Karpas-422 (cell line): ENCODE measurements around the gene COL6A1. TPM values are rescaled to one million over a fixed set of nuclear protein-coding genes. Genes with fewer than 3 reads are reported as not detected.

ENCODE experiments used
- DNase-seq: peaks from one replicate; pipeline ENCODE4 v3.0.0-alpha.2; 2015
- H2AFZ ChIP-seq: fragments of 200-600 bp; sonication (generic); 2 replicates; pipeline ENCODE4 v1.6.1; 2014; ENCODE audit warnings: antibody characterized with exemption, low read length, mixed read lengths
- H3K27ac ChIP-seq: fragments of 200-600 bp; sonication (generic); 2 replicates; pipeline ENCODE4 v1.5.1; 2014; ENCODE audit warnings: mild to moderate bottlenecking, low read length, moderate library complexity
- H3K27me3 ChIP-seq: fragments of 200-600 bp; sonication (generic); 2 replicates; pipeline ENCODE4 v1.6.1; 2014; ENCODE audit warnings: low read length, mixed read lengths
- H3K36me3 ChIP-seq: fragments of 200-600 bp; sonication (generic); 2 replicates; pipeline ENCODE4 v1.6.1; 2014; ENCODE audit warnings: low read length, mixed read lengths; ENCODE audit not compliant: insufficient read depth
- H3K4me1 ChIP-seq: fragments of 200-600 bp; sonication (generic); 2 replicates; pipeline ENCODE4 v1.6.1; 2014; ENCODE audit warnings: mild to moderate bottlenecking, low read length, mixed read lengths
- H3K4me2 ChIP-seq: fragments of 200-600 bp; sonication (generic); 2 replicates; pipeline ENCODE4 v1.6.1; 2014; ENCODE audit warnings: low read length, low read depth, mild to moderate bottlenecking; ENCODE audit not compliant: poor library complexity, severe bottlenecking
- H3K4me3 ChIP-seq: fragments of 200-600 bp; sonication (generic); 2 replicates; pipeline ENCODE4 v1.5.1; 2014; ENCODE audit warnings: mild to moderate bottlenecking, antibody characterized with exemption, low read length, mixed read lengths
- H3K79me2 ChIP-seq: fragments of 200-600 bp; sonication (generic); 2 replicates; pipeline ENCODE4 v1.6.1; 2014; ENCODE audit warnings: mild to moderate bottlenecking, low read length, mixed read lengths
- H3K9ac ChIP-seq: fragments of 200-600 bp; sonication (generic); 2 replicates; pipeline ENCODE4 v1.6.0; 2014; ENCODE audit warnings: low read length
- H3K9me2 ChIP-seq: fragments of 200-600 bp; sonication (generic), shearing (Covaris generic); replicated peaks from 2 replicates; pipeline ENCODE4 v1.6.0; 2014; ENCODE audit warnings: mild to moderate bottlenecking, low read length, moderate library complexity; ENCODE audit not compliant: insufficient read depth
- H3K9me3 ChIP-seq: fragments of 300-700, 200-600 bp; sonication (generic); 2 replicates; pipeline ENCODE4 v1.6.1; 2014; ENCODE audit warnings: low read length, mixed read lengths
- H4K20me1 ChIP-seq: fragments of 200-600 bp; sonication (generic); 2 replicates; pipeline ENCODE4 v1.6.1; 2014; ENCODE audit warnings: mild to moderate bottlenecking, antibody characterized with exemption, low read length, low read depth; ENCODE audit not compliant: insufficient read depth
- total RNA-seq: library from RNA; depleted of rRNA; stranded (reverse); fragments of >200 nt; shearing (Covaris generic); gene quantifications from 2 replicates; pipeline ENCODE4 v1.2.3, GENCODE V29; 2014; ENCODE audit warnings: low replicate concordance

The COL6A1 gene
- total RNA-seq, 1 experiment from 2014 or later: not detected

GRCh38 chr21:45938811-45939520 is 42.6 kb upstream of the COL6A1 start:
- no peaks in the 10 kb centered on the region for H3K9me3 ChIP-seq
- no peaks in the 10 kb centered on the region for H3K79me2 ChIP-seq
- H4K20me1 ChIP-seq: 0 out of 2 replicates have a peak, but pooled peaks cover 2% of the 10 kb centered on the region
- H3K27me3 ChIP-seq: no peaks in the 10 kb centered on the region
- H3K27ac ChIP-seq: no peak overlapping the region
- no peak overlapping the region for H3K4me2 ChIP-seq
- no peaks in the 10 kb centered on the region for H3K9me2 ChIP-seq
- no peak for DNase-seq
- H3K9ac ChIP-seq: no peak overlapping the region
- H3K4me3 ChIP-seq: no peak overlapping the region
- H2AFZ ChIP-seq: no peak overlapping the region
- no peaks in the 10 kb centered on the region for H3K4me1 ChIP-seq
- no peaks in the 10 kb centered on the region for H3K36me3 ChIP-seq

- Histone ChIP-seq H3K27me3 (no peaks in the 10 kb centered on the region), H3K4me3 (no peak overlapping the region), H4K20me1 (0 out of 2 replicates have a peak, but pooled peaks cover 2% of the 10 kb centered on the region), H3K9me2 (no peaks in the 10 kb centered on the region), H3K36me3 (no peaks in the 10 kb centered on the region), H3K9me3 (no peaks in the 10 kb centered on the region), H3K79me2 (no peaks in the 10 kb centered on the region), H3K27ac (no peak overlapping the region), H3K9ac (no peak overlapping the region), H2AFZ (no peak overlapping the region), H3K4me2 (no peak overlapping the region), H3K4me1 (no peaks in the 10 kb centered on the region)
- DNase-seq: no peak
Observed at GRCh38 chr21:45939521-45940045, 42.0 kb upstream of the COL6A1 start.

- no peaks in the 10 kb centered on the region for H3K27me3 ChIP-seq
- no peaks in the 10 kb centered on the region for H3K79me2 ChIP-seq
- DNase-seq: no peak
- H3K9me3 ChIP-seq: no peaks in the 10 kb centered on the region
- no peak overlapping the region for H3K9ac ChIP-seq
- H3K4me1 ChIP-seq: no peaks in the 10 kb centered on the region
- H4K20me1 ChIP-seq: 0 out of 2 replicates have a peak, but pooled peaks cover 2% of the 10 kb centered on the region
- H3K36me3 ChIP-seq: no peaks in the 10 kb centered on the region
- H3K27ac ChIP-seq: no peak overlapping the region
- H3K4me2 ChIP-seq: no peak overlapping the region
- H2AFZ ChIP-seq: no peak overlapping the region
- no peaks in the 10 kb centered on the region for H3K9me2 ChIP-seq
- H3K4me3 ChIP-seq: no peak overlapping the region
Observed at GRCh38 chr21:45940091-45940490, 41.5 kb upstream of the COL6A1 start.

GRCh38 chr21:45940621-45941337 is 40.8 kb upstream of the COL6A1 start:
- Histone ChIP-seq H2AFZ (no peak overlapping the region), H3K4me2 (no peak overlapping the region), H3K4me1 (no peaks in the 10 kb centered on the region), H3K36me3 (no peaks in the 10 kb centered on the region), H3K9ac (no peak overlapping the region), H3K9me2 (no peaks in the 10 kb centered on the region), H3K79me2 (no peaks in the 10 kb centered on the region), H4K20me1 (0 out of 2 replicates have a peak, but pooled peaks cover 2% of the 10 kb centered on the region), H3K27ac (no peak overlapping the region), H3K4me3 (no peak overlapping the region), H3K9me3 (no peaks in the 10 kb centered on the region), H3K27me3 (no peaks in the 10 kb centered on the region)
- no peak for DNase-seq

- H2AFZ ChIP-seq: no peak overlapping the region
- H3K4me3 ChIP-seq: no peak overlapping the region
- H3K79me2 ChIP-seq: no peaks in the 10 kb centered on the region
- no peak for DNase-seq
- no peak overlapping the region for H3K27ac ChIP-seq
- H3K4me2 ChIP-seq: no peak overlapping the region
- H3K4me1 ChIP-seq: no peaks in the 10 kb centered on the region
- no peaks in the 10 kb centered on the region for H3K9me2 ChIP-seq
- H3K9ac ChIP-seq: no peak overlapping the region
- H4K20me1 ChIP-seq: 0 out of 2 replicates have a peak, but pooled peaks cover 2% of the 10 kb centered on the region
- H3K27me3 ChIP-seq: no peaks in the 10 kb centered on the region
- no peaks in the 10 kb centered on the region for H3K36me3 ChIP-seq
- H3K9me3 ChIP-seq: no peaks in the 10 kb centered on the region
Observed at GRCh38 chr21:45941338-45941710, 40.2 kb upstream of the COL6A1 start.

DNA sequence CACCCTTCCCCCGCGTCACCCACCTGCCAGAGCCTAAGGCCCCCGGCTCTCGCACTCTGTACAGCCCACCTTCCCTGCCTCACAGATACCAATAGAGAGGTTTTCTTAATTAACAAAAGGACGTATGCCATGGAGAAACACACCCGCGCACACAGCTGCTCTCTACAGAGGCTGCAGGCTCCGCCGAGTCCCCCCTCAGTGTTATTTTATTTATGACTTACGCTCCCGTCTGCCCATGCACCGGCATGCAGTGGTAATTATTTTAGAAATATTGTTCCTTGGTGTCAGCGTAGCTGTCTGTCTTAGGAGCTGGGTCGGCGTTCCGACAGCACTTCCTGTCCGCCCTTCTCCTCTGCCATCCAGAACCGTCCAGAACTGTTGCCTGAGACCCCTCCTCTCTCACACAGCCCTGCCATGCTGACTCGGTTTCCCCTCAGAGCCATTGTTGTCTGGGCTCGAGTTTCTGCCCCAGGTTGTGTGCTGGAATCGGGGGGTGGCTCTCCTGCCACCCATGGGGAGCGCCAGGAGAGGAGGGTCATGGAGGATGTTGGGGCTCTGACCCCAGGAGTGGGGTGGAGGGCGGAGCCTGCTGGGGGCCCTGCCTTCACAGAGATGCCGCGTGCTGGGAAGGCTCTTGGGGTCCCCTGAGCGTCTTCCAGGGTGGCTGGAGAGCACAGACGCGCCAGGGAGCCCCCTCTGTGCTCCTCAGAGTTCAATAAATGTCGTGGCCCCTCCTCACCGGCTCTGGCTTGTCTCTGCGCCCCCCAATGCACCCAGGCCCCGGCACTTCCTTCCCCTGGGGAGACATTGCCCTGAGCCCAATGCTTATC is 39.6 kb upstream of the COL6A1 start:
- no peaks in the 10 kb centered on the region for H3K27me3 ChIP-seq
- no peaks in the 10 kb centered on the region for H3K36me3 ChIP-seq
- H3K9ac ChIP-seq: no peak overlapping the region
- no peaks in the 10 kb centered on the region for H3K9me2 ChIP-seq
- H3K9me3 ChIP-seq: no peaks in the 10 kb centered on the region
- 0 out of 2 replicates have a peak, but pooled peaks cover 1% of the 10 kb centered on the region for H4K20me1 ChIP-seq
- no peak overlapping the region for H3K4me2 ChIP-seq
- no peaks in the 10 kb centered on the region for H3K4me1 ChIP-seq
- no peak overlapping the region for H2AFZ ChIP-seq
- H3K79me2 ChIP-seq: no peaks in the 10 kb centered on the region
- no peak overlapping the region for H3K27ac ChIP-seq
- H3K4me3 ChIP-seq: no peak overlapping the region
- DNase-seq: no peak

GRCh38 chr21:45942755-45943629 is 38.6 kb upstream of the COL6A1 start:
- Histone ChIP-seq H3K4me3 (no peak overlapping the region), H3K9me2 (no peaks in the 10 kb centered on the region), H3K9ac (no peak overlapping the region), H3K27me3 (no peaks in the 10 kb centered on the region), H2AFZ (no peak overlapping the region), H3K4me2 (no peak overlapping the region), H3K79me2 (no peaks in the 10 kb centered on the region), H3K4me1 (no peaks in the 10 kb centered on the region), H3K27ac (no peak overlapping the region), H4K20me1 (no peaks in the 10 kb centered on the region), H3K36me3 (no peaks in the 10 kb centered on the region), H3K9me3 (no peaks in the 10 kb centered on the region)
- DNase-seq: no peak
